H1 (cell line): ENCODE results near the gene HES2. TPM values are rescaled to one million over a fixed set of nuclear protein-coding genes. Genes with fewer than 3 reads are reported as not detected.

Source experiments
- BCL11A ChIP-seq, 2 experiments: IDR thresholded peaks; one replicate each; pipeline ENCODE4 v1.6.1; 2011; ENCODE audit warnings: low read depth in 2 of 2, low read length in 2 of 2, mild to moderate bottlenecking in 2 of 2
- BRCA1 ChIP-seq: IDR thresholded peaks from 2 replicates; pipeline ENCODE4 v1.6.1; 2012; ENCODE audit warnings: low read depth, low read length, improper control_type of control experiment
- POU5F1 ChIP-seq: IDR thresholded peaks from 2 replicates; pipeline ENCODE4 v1.6.1; 2011; ENCODE audit warnings: low read depth, mild to moderate bottlenecking, low read length, moderate library complexity
- SAP30 ChIP-seq: fragments of 300-600 bp; sonication (generic); IDR thresholded peaks from 2 replicates; pipeline ENCODE4 v1.7.1; 2012; ENCODE audit warnings: low read length, moderate library complexity, mild to moderate bottlenecking, inconsistent platforms; ENCODE audit not compliant: insufficient read depth, insufficient replicate concordance
- TAF7 ChIP-seq: optimal IDR thresholded peaks from 2 replicates; pipeline ENCODE3; 2011; ENCODE audit warnings: low read depth, mild to moderate bottlenecking, inconsistent platforms, low read length, moderate library complexity, borderline replicate concordance
- polyA plus RNA-seq, 7 experiments: library from polyadenylated mRNA; depleted of rRNA in 3 of 7; stranded (reverse) in 5 of 7; unstranded in 2 of 7; fragments of >200 nt in 5 of 7; fragments of 200-250 nt in 2 of 7; gene quantifications; 1 replicate in 5 of 7; 2 replicates in 1 of 7; 4 replicates in 1 of 7; pipeline versions ENCODE4 v1.2.1 to v1.2.3, GENCODE V29; 2011 to 2013; ENCODE audit warnings: missing spikeins in 2 of 7, mixed read lengths in 2 of 7
- total RNA-seq: library from RNA; stranded (reverse); fragmentation: NEBNext Ultra II Directional; extraction: Animal tissue kit (Norgen Biotek cat#: 25700); gene quantifications from 2 replicates; pipeline ENCODE4 v1.2.1, GENCODE V29; 2021

HES2 gene
- total and polyA plus RNA-seq, 2 of the 8 experiments (the other 6 are each of a cell fraction or from before 2014, with no cell fraction given): 0.15 to 0.53 TPM

GRCh38 chr1:6370006-6370405 is 49.7 kb downstream of the HES2 start (continued):
- TF ChIP-seq SAP30 (no peak), BRCA1 (no peak), POU5F1 (no peak), TAF7 (no peak), BCL11A (IDR thresholded peaks at IDR 0.05; ENCODE audit: low read depth in 2 of 2, low read length in 2 of 2) (no peak)
